Islet precursor cell (in vitro differentiated cells): ENCODE results near the gene AFG1L.

Experiments
- DNase-seq: peaks from one replicate; pipeline ENCODE4 v3.0.0-alpha.2; 2018

AFG1L gene

DNA sequence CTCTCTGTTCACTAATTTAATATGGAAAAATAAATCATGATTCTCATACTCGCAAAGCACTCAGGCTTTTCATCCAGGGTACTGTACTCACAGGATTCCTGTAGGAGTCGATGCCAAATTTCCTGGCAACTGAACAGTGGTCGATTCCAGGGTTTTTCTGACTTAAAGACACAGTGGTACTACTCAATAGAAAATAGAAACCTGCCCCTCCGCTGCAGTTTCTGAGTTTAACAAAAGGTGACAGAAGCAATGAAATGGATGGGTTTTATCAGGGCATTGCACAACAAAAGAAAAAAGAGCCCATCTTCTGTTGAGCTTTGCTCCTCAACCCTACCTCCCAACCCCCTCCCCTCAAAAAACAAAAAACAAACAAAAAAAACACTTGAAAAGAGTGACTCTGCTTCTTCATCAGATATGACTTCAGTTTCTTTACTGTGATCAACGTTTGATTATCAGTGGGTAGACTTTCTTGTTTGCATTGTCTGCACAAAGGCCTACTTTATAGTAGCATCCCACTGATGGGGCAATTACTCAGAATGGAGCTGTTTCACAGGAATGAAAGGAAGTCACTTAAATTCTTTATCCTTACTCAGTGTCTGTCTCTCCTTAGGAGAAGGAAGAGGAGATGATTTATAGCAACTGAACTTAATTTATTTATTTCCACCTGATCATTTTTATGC is 169.7 kb downstream of the AFG1L start:
- no peak for DNase-seq

DNA sequence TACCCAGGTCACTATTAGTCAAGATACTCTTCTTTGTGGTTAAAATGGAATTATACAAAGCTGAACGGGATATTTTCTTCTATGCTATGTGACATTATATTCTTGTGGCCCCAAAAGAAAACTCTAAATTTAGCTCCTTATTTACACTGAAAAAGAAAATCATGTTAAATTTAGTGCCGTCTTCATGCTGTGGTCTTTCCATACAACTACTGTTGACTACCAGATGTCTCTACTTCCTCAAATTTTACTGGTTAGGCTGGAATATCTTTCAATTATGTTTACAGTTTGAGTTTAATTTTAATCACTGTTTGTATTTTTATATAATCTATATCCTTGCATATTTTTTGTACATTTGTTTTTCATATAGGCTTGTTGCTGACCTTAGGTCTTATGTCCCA is 170.2 kb downstream of the AFG1L start:
- DNase-seq: no peak

DNA sequence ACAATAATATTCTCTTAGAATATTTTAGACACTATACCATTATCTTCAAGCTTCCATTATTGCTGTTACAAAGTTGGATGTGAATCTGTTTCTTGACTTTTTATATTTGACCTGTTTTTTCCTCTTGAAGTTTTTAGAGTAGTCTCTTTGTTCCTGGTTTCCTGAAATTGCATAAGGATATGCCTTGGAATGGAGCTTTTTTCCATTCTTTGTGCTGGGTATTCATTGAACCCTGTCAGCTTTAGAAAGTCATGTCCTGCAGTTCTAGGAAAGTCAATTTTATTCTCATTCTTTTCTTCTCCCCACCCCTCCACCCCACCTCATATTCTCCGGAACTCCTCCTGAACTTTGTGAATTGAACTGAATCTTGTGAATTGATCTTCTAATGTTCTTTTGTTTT is 173.5 kb downstream of the AFG1L start:
- DNase-seq: no peak

DNA sequence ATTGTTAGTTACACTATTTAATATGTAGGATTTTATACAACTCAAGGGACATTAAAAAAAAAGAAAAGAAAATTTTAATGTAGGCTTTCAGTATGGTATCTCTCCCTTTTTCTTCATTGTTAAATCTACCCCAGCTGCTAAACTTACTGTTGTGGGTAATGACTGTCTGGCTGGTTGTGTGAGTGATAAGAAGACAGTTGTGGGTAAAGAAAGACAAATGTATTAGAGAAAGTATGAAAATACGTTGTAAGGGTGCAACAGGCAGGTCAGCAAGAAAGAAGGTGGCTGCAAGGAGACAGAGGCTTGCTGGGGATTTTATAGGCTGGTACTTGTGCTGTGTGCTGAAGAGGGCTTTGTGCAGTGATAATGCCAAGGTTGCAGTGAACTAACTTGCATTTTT is 174.5 kb downstream of the AFG1L start:
- no peak for DNase-seq

DNA sequence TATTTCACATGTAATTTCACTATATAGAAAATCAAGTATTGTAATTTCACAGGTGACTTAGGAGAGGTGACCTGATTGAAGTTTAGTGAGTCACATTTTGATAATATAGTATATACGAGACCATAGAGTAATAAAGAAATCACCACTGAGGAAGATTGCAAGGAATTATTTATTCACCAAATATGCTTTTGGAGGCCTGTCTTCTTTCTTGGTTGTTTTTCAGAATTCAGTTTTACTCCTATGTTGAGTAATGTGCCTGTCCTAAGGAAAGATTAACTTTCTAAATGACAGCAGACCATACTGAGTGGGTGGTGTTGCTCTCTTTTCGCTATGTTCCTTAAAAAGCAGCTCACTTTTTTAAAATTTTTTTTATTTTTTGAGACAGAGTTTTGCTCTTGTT is 178.3 kb downstream of the AFG1L start:
- DNase-seq: no peak

DNA sequence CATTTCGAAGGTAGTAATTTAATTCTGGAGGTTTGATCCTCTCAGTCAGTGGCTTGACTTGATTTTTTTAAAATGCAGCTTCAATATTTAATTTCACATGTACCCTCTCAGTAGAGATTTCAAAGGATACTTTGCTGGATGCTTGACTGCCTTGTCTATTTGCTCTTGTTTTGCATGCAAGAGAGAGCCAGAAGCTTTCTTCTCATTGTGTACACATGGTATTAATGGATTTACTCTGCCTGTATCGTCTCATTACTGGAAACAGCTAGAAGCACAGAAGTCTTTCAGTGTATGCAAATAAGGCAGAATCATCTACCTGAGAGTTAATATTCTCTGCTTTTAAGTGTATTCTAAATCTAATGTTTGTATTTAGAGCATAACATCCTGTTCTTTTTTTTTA is 181.5 kb downstream of the AFG1L start:
- DNase-seq: no peak

DNA sequence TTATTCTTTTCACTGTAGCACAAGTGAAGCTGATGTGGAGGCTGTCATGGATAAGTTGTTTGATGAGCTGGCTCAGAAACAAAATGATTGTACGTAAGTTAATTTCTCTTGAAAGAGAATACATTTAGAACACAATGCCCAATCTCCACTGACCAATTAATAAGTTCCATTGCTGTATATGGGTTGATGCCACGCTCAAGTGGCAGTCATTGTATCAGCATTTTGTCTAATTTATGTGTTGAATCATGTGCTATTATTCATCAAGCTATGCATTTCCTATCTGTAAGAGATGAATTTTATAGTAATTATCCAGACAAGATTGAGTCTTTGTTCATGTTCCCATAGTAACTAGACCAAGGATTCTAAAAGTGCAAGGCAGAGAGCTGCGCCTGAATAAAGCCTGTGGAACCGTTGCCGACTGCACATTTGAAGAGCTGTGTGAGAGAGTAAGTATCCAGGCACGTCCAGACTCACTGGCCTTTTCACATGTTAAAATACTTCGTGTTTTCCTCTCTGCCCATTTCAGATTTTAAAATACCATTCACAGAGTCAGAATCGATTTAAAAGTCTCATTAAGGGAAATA is 182.1 kb downstream of the AFG1L start:
- DNase-seq: no peak

DNA sequence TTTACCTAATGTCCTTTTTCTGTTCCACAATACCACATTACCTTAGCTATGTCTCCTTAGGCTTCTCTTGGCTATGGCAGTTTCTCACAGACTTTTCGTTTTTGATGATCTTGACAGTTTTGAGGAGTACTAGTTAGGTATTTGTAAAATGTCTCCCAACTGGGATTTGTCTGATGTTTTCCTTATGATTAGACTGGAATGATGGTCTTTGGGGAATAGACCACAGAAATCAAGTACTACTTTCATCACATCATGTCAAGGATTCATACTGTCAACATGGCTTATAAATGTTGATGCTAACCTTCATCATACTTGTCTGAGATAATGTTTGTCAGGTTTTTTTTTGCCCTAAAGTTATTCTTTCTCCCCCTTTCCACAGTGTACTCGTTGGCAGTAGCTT is 187.7 kb downstream of the AFG1L start:
- DNase-seq: no peak

DNA sequence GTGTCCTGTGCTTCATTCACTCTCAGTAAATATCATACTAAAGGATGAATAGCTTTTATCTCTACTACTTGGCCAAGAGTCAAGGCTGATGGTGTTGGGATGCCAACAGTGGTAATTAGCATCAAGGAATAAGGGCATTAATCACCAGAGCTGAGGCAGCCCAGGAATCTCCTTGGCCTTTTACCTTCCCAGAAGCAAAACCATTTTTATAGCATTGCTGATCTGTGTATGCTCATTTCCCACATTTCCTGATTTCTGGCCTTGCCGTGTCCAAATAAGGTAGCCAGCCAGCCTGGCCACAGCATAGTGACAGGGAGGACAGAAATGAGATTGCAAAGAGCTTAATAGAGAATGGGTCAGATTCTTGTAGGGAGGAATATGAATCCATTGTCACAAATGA is 189.2 kb downstream of the AFG1L start:
- DNase-seq: no peak

DNA sequence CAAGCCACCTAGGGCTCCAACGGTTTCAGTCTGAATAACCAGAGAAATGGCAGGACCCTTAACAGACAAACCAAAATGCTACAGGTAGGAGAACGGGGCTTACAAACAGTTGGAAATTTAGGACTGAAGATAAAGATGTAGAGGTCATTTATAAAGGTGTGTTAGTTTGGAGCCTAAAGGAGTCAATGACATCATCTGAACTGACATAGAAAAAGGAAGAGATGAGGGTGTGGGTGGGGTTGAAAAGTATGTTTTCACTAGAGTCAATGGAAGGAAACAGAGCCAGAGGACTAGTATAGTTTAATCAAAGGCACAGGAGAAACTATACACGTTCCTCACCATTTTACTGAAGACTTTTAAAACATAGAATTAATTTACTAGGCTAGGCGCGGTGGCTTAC is 194.8 kb downstream of the AFG1L start:
- no peak for DNase-seq

DNA sequence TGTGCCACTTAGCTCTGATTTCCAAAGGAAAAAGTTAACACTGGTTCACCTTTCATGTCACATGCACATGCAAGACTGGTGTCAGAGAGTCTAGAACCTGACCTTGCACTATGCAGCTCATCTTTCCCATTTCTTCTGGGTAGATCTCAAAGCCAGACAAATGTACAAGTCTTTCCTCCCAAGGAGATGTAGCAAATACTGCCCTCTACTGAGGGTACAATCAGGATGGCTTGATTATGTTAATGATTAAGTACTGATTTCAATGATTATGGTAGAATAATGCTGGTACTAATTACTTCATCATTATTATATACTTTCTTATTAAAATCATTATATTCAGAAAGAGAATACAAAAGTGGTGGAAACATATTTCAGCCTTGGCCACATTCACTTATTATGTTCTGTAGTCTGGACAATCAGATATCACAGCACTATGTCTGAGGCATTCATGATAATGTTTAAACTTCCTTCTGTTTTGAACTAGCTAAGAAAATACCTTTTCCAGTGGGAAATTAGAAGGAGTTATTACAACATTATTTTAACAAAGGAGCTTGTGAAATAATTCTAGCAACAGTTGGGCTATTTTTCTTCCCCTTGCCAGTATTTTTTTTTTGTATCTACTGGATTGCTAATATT is 197.4 kb downstream of the AFG1L start:
- DNase-seq: no peak

DNA sequence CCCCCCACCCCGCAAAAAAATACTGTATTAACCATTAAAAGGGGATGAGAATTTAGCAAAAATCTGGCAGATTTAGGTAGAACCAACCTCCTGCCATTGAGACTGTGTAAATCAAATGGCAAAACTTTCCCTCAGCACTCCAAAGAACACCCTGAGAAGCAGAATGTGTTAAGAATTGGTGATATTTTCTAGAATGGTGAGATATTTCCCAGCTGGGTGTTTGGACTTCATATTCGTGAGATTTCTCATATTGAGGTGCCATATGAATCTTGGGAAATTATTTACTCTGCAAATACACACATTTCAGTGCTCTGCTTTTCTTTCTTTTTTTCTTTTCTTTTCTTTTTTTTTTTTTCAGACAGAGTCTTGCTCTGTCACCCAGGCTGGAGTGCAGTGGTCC is 199.6 kb downstream of the AFG1L start:
- no peak for DNase-seq

DNA sequence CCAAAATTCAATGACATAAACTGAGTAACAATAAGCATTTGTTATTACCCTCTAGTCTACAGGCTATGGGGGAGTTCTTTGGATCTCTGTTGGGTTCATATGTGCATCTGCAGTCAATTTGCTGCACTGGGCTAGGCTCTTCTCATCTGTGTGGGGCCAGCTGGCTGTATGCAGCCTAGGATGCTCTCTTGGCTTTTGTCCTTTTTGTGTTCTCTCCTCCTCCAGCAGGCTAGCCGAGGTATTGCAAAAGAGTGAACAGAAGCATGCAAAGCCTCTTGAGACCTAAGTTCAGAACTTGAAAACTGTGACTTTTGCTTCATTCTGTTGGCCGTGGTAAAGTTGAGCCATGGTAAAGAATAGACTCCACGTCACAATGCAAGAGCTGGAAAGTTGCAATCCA is 203.0 kb downstream of the AFG1L start:
- peak; percentile 78 for DNase-seq

DNA sequence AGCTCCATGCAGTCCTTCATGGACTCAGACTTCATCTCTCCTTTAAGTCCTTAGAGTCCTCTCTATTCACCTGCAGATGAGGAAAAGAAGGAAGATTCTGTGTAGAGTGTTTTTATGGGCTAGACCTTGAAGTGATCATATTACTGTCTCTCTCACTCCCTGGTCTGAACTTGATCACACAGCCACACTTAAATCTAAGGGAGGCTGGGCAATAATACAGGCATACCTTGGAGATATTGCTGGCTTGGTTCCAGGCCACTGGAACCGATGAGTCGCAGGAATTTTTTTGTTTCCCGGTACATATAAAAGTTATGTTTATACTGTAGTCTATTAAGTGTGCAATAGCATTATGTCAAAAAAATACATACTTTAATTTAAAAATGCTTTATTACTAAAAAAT is 206.7 kb downstream of the AFG1L start:
- DNase-seq: no peak

DNA sequence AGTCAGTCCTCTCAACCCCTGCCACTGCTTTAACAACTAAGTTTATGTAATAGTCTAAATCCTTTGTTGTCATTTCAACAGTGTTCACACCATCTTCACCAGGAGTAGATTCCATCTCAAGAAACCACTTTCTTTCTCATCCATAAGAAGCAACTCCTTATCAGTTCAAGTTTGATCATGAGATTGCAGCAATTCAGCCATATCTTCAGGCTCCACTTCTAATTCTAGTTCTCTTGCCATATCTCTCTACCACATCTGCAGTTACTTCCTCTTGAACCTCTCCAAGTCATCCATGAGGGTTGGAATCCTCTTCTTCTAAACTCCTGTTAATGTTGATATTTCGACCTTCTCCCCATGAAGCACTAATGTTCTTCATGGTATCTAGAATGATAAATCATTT is 208.0 kb downstream of the AFG1L start:
- DNase-seq: no peak

DNA sequence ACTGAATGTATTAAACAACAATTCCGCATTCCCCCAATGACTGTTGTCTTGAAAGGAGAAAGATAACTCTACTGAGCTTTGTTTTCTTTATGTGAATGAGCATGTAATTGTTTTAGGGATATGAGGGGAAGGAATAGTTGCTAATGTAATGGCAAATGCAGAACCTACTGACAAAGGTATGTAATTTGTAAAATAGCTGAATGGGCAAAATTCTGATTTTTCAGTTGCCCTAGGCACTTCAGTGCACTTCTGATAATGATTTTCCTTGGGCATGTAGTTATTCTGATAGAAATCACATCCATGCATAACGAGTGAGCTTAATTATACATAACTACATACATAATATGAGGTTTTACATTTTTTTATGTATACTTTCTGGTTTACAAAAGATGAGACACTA is 212.5 kb downstream of the AFG1L start:
- no peak for DNase-seq

DNA sequence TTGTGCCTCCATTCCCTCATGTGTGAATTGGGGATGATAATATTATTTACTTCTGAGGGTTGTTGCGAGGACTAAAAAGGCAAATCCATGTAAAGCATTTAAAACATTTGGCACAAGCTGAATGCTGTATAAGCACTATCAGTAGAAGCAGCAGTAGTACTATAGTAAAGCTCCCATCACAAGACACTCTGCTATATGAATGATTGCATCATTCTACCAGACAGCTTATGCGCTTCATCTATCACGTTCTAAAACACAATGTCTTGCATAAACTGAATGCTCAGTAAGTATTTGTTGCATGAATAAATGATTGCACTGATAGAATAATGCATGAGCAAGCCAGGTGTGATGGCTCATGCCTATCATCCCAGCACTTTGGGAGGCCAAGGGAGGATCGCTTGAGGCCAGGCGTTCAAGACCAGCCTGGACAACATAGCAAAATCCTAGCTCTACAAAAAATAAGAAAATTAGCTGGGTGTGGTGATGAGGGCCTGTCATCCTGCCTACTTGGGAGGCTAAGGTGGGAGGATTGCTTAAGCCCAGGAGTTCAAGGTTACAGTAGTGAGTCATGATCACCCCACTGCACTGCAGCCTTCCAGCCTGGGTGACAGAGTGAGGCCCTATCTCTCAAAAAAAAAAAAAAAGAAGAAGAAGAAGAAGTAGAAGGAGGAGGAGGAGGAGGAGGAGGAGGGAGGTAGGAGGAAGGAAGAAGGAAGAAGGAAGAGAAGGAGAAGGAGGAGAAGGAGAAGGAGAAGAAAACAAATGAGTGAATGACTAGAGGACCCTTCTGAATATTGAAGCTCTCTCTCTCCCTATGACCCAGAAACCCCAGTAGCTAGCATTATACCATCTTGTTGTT is 215.8 kb downstream of the AFG1L start:
- no peak for DNase-seq

DNA sequence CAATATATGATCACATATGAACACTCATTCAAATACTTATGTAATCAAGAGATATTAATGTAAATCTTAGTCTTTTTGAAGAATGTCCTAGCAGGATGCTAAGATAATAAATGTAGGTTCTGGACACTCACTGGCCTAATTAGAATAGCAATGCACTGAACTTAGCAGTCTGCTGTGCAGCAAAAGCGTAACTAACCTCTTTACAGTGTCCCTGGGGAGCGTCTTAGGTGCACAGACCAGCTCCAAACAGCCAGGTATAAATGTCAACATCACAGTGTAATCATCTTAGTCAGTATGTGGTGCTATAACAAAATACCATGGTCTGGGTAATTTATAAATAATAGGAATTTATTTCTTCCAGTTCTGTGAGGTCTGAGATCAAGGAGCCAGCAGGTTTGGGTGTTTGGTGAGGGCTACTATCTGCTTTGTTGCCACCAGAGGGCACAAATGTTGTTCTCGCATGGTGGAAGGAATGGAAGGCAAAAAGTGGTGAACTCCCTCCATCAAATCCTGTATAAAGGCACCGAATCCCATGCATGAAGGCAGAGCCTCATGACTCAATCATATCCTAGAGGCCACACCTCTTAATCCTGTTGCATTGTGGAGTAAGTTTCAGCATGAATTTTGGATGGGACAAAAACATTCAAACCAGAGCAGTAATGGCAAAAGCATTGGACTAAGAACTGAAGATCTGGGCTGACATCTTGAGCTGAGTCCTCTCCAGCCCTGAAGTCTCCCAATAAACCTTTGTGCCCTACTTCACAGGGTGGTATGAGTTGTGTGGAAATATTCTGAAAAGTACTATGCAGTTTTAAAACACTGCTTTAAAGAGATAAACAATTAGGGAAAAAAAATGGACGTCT is 224.1 kb downstream of the AFG1L start:
- peak; percentile 61 for DNase-seq

DNA sequence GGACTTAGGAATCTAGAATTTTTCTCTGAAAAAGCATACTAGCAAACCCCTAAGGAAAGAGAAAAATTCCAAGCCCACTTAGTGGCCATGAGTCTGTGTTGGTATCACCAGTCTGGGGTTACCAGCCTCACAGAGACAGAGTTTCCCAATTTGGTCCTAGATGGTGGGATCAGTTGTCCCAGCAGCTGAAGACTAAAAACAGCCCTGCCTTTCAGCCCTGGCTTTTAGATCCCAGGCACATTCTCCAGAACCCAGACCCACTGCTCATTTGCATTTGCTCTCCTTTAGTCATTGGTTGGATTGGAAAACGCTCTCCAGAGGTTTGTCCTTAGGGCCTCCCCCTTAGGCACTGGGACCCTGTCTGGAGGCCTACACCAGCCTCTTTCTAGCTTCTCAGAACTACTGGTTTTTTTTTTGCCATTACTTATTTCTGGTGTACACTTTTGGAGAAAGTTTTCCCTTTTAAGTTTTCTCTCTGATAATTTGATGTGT is 226.8 kb downstream of the AFG1L start:
- DNase-seq: peak; percentile 66

DNA sequence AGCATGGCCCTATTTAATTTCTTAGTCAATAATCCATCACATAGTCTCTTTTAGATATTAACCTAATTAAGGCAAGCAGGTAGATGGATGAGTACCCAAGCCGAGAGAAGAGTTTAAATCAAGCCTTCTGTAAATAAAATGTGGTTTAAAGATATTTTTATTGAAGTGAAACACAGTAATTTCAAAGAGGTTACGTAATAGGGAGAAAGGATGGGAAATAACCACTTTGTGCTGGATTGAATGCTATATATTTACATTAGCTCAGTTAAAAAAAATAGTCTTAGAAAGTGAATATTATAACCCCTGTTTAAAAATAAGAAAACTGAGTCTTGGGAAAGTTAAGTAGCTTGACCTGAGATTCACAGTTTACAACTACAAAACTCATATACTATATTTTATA is 228.8 kb downstream of the AFG1L start:
- no peak for DNase-seq

DNA sequence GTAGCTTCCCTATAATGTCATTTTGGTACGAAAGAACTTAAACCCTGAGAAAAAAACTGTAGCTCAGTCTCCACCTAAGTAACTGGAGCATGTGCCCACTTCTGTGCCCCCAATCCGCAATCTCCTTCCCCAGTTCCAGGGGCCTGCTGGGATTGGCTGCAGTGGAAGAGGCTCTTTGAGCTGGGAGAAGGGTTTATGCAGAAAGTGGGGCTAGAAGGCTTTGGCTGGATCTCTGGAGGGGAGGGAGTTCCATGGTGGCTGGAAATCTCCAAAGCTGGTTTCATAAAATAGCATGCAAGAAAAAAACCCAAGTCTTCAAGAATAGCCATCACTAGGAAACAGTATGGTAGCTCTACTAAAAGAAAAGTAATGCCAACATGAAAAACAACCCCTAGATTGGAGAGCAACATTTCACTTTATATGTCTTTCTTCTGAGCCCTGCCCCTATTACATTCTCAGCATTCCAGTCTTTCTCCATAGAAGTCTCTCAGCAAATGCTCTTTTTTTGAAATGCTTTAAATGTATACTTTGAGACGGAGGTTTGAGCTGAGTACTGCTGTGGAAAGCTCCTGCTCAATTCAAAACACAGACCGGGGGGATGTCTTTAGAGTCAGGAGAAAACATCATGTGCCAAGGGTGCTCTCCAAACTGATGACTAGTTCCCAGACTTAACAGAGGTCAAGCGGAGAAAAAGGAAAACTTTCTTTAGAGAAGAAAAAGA is 229.8 kb downstream of the AFG1L start:
- DNase-seq: no peak

DNA sequence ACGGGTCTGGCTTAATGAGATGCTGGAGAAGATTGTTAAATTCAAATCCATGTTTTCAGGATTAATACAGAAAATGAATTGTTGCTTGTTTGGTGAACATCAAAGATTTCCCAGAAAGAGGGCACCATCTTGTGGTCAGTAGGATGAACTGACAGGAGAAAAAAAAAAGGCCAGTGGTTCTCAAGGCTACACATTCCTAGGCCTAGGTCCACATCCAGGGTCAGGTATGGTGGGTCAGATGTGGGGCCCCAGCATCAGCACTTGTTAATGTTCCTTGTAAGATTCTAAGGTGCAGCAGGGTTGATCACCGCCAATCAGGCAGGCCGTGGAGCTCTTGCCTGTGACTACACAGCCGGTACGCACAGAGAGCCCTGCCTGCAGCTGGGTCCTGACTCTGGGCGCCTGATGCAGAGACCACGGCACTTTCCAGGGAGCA is 231.9 kb downstream of the AFG1L start:
- DNase-seq: no peak
